Measurements from ENCODE around the gene OR7A10.
"Not testable (repeated sequence)": the region's sequence is repeated elsewhere in the genome, so short reads cannot be mapped to it uniquely, and the experiment has no call there.

OR7A10 gene

DNA sequence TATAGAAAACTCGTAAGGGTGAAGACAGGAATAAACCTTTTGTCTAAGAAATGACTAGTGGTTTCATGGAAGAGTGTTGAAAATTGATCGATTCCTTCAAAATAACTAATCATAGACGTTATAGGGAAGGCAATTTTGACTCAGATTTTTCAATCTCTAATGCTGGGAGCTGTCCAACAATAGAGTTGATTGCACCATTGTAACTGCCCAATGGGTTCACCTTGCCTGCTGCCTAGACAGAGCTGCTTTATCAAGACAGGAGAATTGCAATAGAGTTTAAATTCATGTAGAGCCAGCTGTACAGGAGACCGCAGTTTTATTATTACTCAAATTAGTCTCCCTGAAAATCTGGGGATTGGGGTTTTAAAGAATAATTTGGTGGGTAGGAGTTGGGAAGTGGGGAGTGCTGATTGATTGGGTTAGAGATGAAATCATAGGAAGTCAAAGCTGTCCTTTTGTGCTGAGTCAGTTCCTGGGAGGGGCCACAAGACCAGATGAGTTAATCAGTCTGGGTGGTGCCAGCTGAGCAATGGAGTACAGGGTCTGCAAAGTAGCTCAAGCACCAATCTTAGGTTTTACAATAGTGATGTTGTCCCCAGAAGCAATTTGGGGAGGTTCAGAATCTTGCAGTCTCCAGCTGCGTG lies 53.5 kb downstream of the OR7A10 start:
- no peak for DNase-seq (ENCODE audit: low spot score)

DNA sequence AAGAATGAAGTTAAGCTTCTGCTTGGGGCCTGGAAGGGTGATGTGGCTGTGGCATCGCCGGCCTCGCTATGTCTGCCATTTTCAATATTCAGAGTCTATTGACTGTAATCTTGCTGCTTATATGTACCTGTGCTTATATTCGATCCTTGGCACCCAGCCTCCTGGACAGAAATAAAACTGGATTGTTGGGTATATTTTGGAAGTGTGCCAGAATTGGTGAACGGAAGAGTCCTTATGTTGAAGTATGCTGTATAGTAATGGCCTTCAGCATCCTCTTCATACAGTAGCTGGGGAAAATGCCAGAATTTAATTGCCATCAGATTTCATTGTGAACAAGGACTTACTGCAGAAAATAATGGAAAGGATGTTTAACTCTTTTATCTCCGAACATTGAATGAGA lies 56.5 kb downstream of the OR7A10 start:
- not testable (repeated sequence) for DNase-seq (ENCODE audit: low spot score)
